Trophoblast cell (in vitro differentiated cells and primary cell): ENCODE results near the gene NANOG.
A peak's percentile ranks its signal among the peaks of the same experiment; 100 is the strongest.
"Not testable (repeated sequence)": the region's sequence is repeated elsewhere in the genome, so short reads cannot be mapped to it uniquely, and the experiment has no call there.

ENCODE experiments used
- DNase-seq, 2 donors: peaks; one replicate each; pipeline ENCODE4 v3.0.0-alpha.2; 2016
- H2AFZ ChIP-seq: 2 replicates; pipeline ENCODE4 v1.6.1; 2013; ENCODE audit warnings: low read length, moderate library complexity, mild to moderate bottlenecking; ENCODE audit not compliant: insufficient read depth, poor library complexity
- H2AK5ac ChIP-seq: 2 replicates; pipeline ENCODE4 v1.6.1; 2013; ENCODE audit warnings: mild to moderate bottlenecking, low read length
- H2BK120ac ChIP-seq: 2 replicates; pipeline ENCODE4 v1.6.1; 2013; ENCODE audit warnings: low read length, mild to moderate bottlenecking, moderate library complexity; ENCODE audit not compliant: insufficient read depth, poor library complexity
- H2BK12ac ChIP-seq: 2 replicates; pipeline ENCODE4 v1.6.1; 2013; ENCODE audit warnings: mild to moderate bottlenecking, low read length, moderate library complexity
- H2BK5ac ChIP-seq: 2 replicates; pipeline ENCODE4 v1.6.1; 2013; ENCODE audit warnings: low read length, low read depth, moderate library complexity, mild to moderate bottlenecking; ENCODE audit not compliant: poor library complexity
- H3K14ac ChIP-seq: 2 replicates; pipeline ENCODE4 v1.6.1; 2013; ENCODE audit warnings: mild to moderate bottlenecking, low read length
- H3K18ac ChIP-seq: 2 replicates; pipeline ENCODE4 v1.6.1; 2013; ENCODE audit warnings: mild to moderate bottlenecking, low read length
- H3K23ac ChIP-seq: 2 replicates; pipeline ENCODE4 v1.6.1; 2013; ENCODE audit warnings: low read length
- H3K27ac ChIP-seq: 2 replicates; pipeline ENCODE4 v1.5.1; 2013; ENCODE audit warnings: low read depth, mild to moderate bottlenecking, inconsistent platforms, low read length, moderate library complexity
- H3K27me3 ChIP-seq: 2 replicates; pipeline ENCODE4 v1.6.1; 2013; ENCODE audit warnings: inconsistent platforms, mild to moderate bottlenecking, low read length, moderate library complexity; ENCODE audit not compliant: insufficient read depth
- H3K36me3 ChIP-seq, 2 experiments: 1 replicate in 1 of 2; 2 replicates in 1 of 2; pipeline ENCODE4 v1.6.1; 2013; ENCODE audit warnings: low read length in 2 of 2, mild to moderate bottlenecking in 2 of 2, moderate library complexity in 1 of 2; ENCODE audit not compliant: insufficient read depth in 2 of 2, control insufficient read depth in 1 of 2
- H3K4ac ChIP-seq: 2 replicates; pipeline ENCODE4 v1.6.1; 2013; ENCODE audit warnings: low read depth, mild to moderate bottlenecking, low read length, moderate library complexity
- H3K4me1 ChIP-seq, 2 experiments: 1 replicate in 1 of 2; 2 replicates in 1 of 2; pipeline ENCODE4 v1.6.1; 2013; ENCODE audit warnings: low read length in 2 of 2, mild to moderate bottlenecking in 2 of 2, moderate library complexity in 1 of 2; ENCODE audit not compliant: insufficient read depth in 2 of 2, control insufficient read depth in 1 of 2
- H3K4me2 ChIP-seq: 2 replicates; pipeline ENCODE4 v1.6.1; 2013; ENCODE audit warnings: inconsistent platforms, mild to moderate bottlenecking, low read length, moderate library complexity
- H3K4me3 ChIP-seq: 2 replicates; pipeline ENCODE4 v1.5.1; 2013; ENCODE audit warnings: mild to moderate bottlenecking, low read depth, low read length, inconsistent platforms
- H3K79me1 ChIP-seq: one replicate; pipeline ENCODE4 v1.6.1; 2013; ENCODE audit warnings: low read length
- H3K79me2 ChIP-seq: 2 replicates; pipeline ENCODE4 v1.6.1; 2013; ENCODE audit warnings: low read length, mild to moderate bottlenecking; ENCODE audit not compliant: control insufficient read depth, insufficient read depth, poor library complexity
- H3K9ac ChIP-seq: 2 replicates; pipeline ENCODE4 v1.6.1; 2013; ENCODE audit warnings: mild to moderate bottlenecking, low read length
- H3K9me3 ChIP-seq: 2 replicates; pipeline ENCODE4 v1.6.1; 2013; ENCODE audit warnings: low read depth, mild to moderate bottlenecking, control low read depth, inconsistent platforms, low read length; ENCODE audit not compliant: insufficient read depth
- H4K12ac ChIP-seq: 2 replicates; pipeline ENCODE4 v1.6.1; 2013; ENCODE audit warnings: low read depth, mild to moderate bottlenecking, low read length, moderate library complexity
- H4K8ac ChIP-seq: 2 replicates; pipeline ENCODE4 v1.6.1; 2013; ENCODE audit warnings: low read depth, mild to moderate bottlenecking, low read length, moderate library complexity
- H4K91ac ChIP-seq: one replicate; pipeline ENCODE4 v1.6.1; 2013; ENCODE audit warnings: low read depth, mild to moderate bottlenecking, low read length, moderate library complexity
- WGBS: extraction: QIAGEN DNeasy Blood & Tissue Kit; methylation state at CpG from one replicate; pipeline ENCODE4 v1.1.7; 2013; ENCODE audit warnings: missing lambda C conversion rate; ENCODE audit not compliant: insufficient read length, insufficient coverage; ENCODE audit errors: extremely low coverage; 5-methylcytosine and 5-hydroxymethylcytosine counted together

Gene NANOG

DNA sequence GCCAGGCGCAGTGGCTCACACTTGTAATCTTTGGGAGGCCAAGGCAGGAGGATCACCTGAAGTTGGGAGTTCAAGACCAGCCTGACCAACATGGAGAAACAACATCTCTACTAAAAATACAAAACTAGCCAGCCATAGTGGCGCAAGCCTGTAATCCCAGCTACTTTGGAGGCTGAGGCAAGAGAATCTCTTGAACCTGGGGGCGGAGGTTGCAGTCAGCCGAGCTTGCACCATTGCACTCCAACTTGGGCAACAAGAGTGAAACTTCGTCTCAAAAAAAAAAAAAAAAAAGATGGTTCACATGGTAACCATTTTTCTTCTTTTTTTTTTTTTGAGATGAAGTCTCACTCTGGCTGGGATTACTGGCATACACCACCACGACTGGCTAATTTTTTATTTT, 48.2 kb downstream of the NANOG start:
- peak overlapping the region; percentile 44 for H2BK12ac ChIP-seq

DNA sequence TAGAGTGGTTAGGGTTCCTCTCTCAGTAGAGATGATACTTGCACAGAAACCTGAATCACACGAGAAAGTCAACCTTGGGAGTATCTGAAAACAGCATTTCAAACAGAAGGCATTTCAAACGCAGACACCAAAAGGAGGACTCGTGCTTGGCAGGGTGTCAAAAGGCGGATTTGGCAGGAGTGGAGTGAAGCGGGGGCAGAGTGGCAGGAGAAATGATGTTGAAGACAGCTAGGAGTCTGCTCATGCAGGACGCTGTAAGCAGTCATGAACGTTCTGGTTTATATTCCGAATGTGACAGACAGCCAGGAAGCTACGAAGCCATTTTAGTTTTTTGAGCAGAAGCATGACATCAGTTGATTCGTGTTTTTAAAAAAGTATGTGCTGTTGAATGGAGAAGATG, 50.0 kb downstream of the NANOG start:
- WGBS = no CpG with 5 or more reads among the region's 10 CpGs
- Histone ChIP-seq H3K79me1 (peaks cover 15% of the 10 kb centered on the region), H2BK120ac (peak overlapping the region; percentile 4)
- H3K18ac ChIP-seq, H3K4me2 ChIP-seq, H2AK5ac ChIP-seq, H3K36me3 ChIP-seq, H3K27ac ChIP-seq, H3K27me3 ChIP-seq, H2BK5ac ChIP-seq, H3K14ac ChIP-seq, H3K4ac ChIP-seq, DNase-seq, H3K9ac ChIP-seq, H3K4me3 ChIP-seq, H3K4me1 ChIP-seq, H4K91ac ChIP-seq, H2BK12ac ChIP-seq, H3K23ac ChIP-seq, H2AFZ ChIP-seq, H4K12ac ChIP-seq, H3K9me3 ChIP-seq, H3K79me2 ChIP-seq, H4K8ac ChIP-seq: not testable (repeated sequence)

More for the DNA sequence above, 48.2 kb downstream of the NANOG start:
- H3K36me3 ChIP-seq = no peaks in the 10 kb centered on the region
- no peaks in the 10 kb centered on the region for H3K9me3 ChIP-seq
- no peak overlapping the region for H3K4me3 ChIP-seq
- no peaks in the 10 kb centered on the region for H3K27me3 ChIP-seq
- H3K9ac ChIP-seq = no peak overlapping the region
- H2AFZ ChIP-seq = no peak overlapping the region
- H3K23ac ChIP-seq = no peak overlapping the region
- H3K27ac ChIP-seq = no peak overlapping the region
- H2BK5ac ChIP-seq = no peak overlapping the region
- H3K4me2 ChIP-seq = no peak overlapping the region
- peak overlapping the region; percentile 69 for H2BK120ac ChIP-seq
- H3K14ac ChIP-seq = no peak overlapping the region
- peaks cover 16 to 18% of the 10 kb centered on the region in 2 experiments for H3K4me1 ChIP-seq
- H3K4ac ChIP-seq = no peak overlapping the region
- peak overlapping the region; percentile 32 for H2AK5ac ChIP-seq
- peaks cover 28% of the 10 kb centered on the region for H3K79me1 ChIP-seq
- no peak overlapping the region for H4K12ac ChIP-seq
- H4K8ac ChIP-seq = no peak overlapping the region
- peaks cover 4% of the 10 kb centered on the region for H3K79me2 ChIP-seq
- peak overlapping the region; percentile 65 for H4K91ac ChIP-seq
- whole genome bisulfite sequencing = no CpG with 5 or more reads among the region's 6 CpGs
- DNase-seq = peak; percentile 59 to 61
- H3K18ac ChIP-seq = no peak overlapping the region

DNA sequence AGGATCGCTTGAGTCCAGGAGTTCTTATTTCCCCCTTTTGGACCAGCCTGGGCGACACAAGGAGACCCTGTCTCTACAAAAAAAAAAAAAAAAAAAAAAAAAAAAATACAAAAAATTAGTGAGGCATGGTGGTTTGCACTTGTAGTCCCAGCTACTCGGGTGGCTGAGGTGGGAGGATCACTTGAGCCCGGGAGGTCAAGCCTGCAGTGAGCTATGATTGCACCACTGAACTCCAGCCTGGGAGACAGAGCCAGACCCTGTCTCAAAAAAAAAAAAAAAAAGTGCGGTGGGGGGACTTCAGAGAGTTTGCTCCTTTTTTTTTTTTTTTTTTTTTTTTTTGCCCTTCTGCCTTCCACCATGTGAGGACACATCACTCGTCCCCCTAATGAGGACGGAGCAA, 50.6 kb downstream of the NANOG start:
- peak overlapping the region; percentile 82 for H2BK5ac ChIP-seq
- no CpG with 5 or more reads among the region's 7 CpGs for WGBS
- H3K79me1 ChIP-seq = peaks cover 13% of the 10 kb centered on the region
- H3K27ac ChIP-seq, H3K18ac ChIP-seq, H3K4me3 ChIP-seq, H3K9ac ChIP-seq, H2AK5ac ChIP-seq, H3K79me2 ChIP-seq, H2AFZ ChIP-seq, H3K36me3 ChIP-seq, H3K4me1 ChIP-seq, H3K27me3 ChIP-seq, H3K23ac ChIP-seq, H3K4me2 ChIP-seq, DNase-seq, H3K9me3 ChIP-seq: not testable (repeated sequence)
- H3K14ac ChIP-seq = peak overlapping the region; percentile 85
- H2BK12ac ChIP-seq = peak overlapping the region; percentile 95
- H3K4ac ChIP-seq = peak overlapping the region; percentile 75
- peak overlapping the region; percentile 70 for H4K91ac ChIP-seq
- peak overlapping the region; percentile 72 for H2BK120ac ChIP-seq
- peak overlapping the region; percentile 77 for H4K8ac ChIP-seq
- peak overlapping the region; percentile 90 for H4K12ac ChIP-seq

DNA sequence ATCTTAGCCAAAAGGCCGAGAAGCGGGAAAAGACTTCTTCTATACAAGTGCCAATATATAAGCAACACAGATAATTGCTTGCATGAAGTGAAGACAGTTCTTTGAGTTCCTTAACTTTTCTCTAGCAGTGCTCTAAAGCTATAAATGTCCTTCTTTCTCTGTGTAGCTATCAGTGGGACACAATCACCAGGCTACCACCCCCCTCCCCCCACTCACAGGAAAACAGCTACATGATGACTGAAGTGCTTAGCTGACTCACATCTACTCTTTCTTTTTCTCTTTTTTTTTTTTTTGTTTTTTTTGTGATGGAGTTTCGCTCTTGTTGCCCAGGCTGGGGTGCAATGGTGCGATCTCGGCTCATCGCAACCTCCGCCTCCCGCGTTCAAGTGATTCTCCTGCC, 53.2 kb downstream of the NANOG start:
- H3K4me2 ChIP-seq, H3K4me1 ChIP-seq, H3K18ac ChIP-seq, H3K23ac ChIP-seq, H3K79me2 ChIP-seq, H2AFZ ChIP-seq, H4K12ac ChIP-seq, H3K9me3 ChIP-seq, H3K4ac ChIP-seq, H3K9ac ChIP-seq, H3K4me3 ChIP-seq, H3K36me3 ChIP-seq, DNase-seq, H3K27me3 ChIP-seq: not testable (repeated sequence)
- no CpG with 5 or more reads among the region's 9 CpGs for WGBS
- peak overlapping the region; percentile 73 for H4K8ac ChIP-seq
- peak overlapping the region; percentile 68 for H4K91ac ChIP-seq
- peak overlapping the region; percentile 76 for H2BK120ac ChIP-seq
- H2AK5ac ChIP-seq = peak overlapping the region; percentile 29
- H2BK12ac ChIP-seq = peak overlapping the region; percentile 76
- H3K79me1 ChIP-seq = peaks cover 12% of the 10 kb centered on the region
- peak overlapping the region; percentile 73 for H2BK5ac ChIP-seq
- peak overlapping the region; percentile 77 for H3K14ac ChIP-seq
- H3K27ac ChIP-seq = peak overlapping the region; percentile 83
